ENCODE data around the gene ZNF423. TPM values are rescaled to one million over a fixed set of nuclear protein-coding genes. Genes with fewer than 3 reads are reported as not detected.

Gene ZNF423
- total RNA-seq, 1 experiment from 2014 or later = 0.49 TPM

DNA sequence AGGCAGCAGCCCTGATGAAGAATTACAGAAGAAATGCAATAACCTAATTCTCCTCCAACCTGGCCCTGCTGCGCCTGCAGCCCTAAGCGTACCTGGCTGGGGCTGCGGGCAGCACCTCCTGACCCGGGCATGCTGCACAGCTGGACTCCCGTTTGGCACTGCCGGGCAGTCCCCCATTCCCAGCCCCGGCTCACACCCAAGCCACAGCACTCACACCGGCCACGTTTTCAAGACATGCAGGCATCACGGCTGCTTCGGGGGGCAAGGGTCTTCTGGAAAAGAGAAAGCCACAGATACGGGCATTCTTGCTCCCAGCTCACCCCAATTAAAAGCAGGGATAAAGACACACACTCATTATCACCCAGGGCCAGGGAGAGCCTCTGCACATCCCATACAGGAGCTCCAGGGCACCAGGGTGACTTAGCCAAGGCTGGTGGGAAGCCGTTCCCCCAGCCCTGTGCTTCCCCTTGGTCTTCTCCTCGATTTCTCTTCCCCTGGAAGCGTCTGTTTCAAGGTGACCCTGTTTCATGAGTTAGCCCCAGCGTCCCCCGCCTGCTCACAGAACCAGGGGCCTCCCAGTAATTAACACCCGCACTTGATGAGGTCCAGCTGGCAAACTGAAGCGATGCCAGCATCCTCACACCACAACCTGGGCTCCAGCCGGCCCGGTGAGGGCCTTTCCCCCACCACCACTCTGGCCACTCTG, 265.6 kb downstream of the ZNF423 start:
- intact Hi-C loops (cut with micrococcal nuclease; ENCODE audit: unreplicated experiment) = loop anchor here (5.0 kb wide), 2 partner anchors 98 to 183 kb away; no protein-coding TSS in a partner anchor
- H3K9me3 ChIP-seq (ENCODE audit: control insufficient read depth, insufficient read depth, low read depth, low read length) = no peaks in the 10 kb centered on the region
- H3K4me3 ChIP-seq (ENCODE audit: low read depth in 2 of 2, low read length in 2 of 2) = no peak overlapping the region
- no peak overlapping the region for H3K27ac ChIP-seq (ENCODE audit: low read length)
- TF ChIP-seq TCF7L2 (IDR thresholded peaks at IDR 0.05; ENCODE audit: low read depth, low read length) = no peak
- TF ChIP-seq CTCF (IDR thresholded peaks at IDR 0.05) = no peak
- no peak for TF ChIP-seq POLR2AphosphoS5 (IDR thresholded peaks at IDR 0.05; ENCODE audit: low read depth, low read length)
- TF ChIP-seq, protein P1, sequence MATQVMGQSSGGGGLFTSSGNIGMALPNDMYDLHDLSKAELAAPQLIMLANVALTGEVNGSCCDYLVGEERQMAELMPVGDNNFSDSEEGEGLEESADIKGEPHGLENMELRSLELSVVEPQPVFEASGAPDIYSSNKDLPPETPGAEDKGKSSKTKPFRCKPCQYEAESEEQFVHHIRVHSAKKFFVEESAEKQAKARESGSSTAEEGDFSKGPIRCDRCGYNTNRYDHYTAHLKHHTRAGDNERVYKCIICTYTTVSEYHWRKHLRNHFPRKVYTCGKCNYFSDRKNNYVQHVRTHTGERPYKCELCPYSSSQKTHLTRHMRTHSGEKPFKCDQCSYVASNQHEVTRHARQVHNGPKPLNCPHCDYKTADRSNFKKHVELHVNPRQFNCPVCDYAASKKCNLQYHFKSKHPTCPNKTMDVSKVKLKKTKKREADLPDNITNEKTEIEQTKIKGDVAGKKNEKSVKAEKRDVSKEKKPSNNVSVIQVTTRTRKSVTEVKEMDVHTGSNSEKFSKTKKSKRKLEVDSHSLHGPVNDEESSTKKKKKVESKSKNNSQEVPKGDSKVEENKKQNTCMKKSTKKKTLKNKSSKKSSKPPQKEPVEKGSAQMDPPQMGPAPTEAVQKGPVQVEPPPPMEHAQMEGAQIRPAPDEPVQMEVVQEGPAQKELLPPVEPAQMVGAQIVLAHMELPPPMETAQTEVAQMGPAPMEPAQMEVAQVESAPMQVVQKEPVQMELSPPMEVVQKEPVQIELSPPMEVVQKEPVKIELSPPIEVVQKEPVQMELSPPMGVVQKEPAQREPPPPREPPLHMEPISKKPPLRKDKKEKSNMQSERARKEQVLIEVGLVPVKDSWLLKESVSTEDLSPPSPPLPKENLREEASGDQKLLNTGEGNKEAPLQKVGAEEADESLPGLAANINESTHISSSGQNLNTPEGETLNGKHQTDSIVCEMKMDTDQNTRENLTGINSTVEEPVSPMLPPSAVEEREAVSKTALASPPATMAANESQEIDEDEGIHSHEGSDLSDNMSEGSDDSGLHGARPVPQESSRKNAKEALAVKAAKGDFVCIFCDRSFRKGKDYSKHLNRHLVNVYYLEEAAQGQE (IDR thresholded peaks at IDR 0.05; ENCODE audit: insufficient read depth in 1 of 2, low read depth in 2 of 2, low read length in 1 of 2) = no peak
- no peak for TF ChIP-seq SIN3A (IDR thresholded peaks at IDR 0.05; ENCODE audit: borderline replicate concordance, insufficient read depth, low read depth, low read length)
- ATAC-seq = no peak
- no TSS peak for BruUV-seq (replicated peaks)
- CTCF ChIA-PET = no interaction called here
- no peak for DNase-seq (ENCODE audit: low read depth, low spot score)
- POLR2A ChIA-PET = no interaction called here
- H3K27me3 ChIP-seq (ENCODE audit: control insufficient read depth, insufficient read depth, low read length) = no peaks in the 10 kb centered on the region; the same call in 1 of the 2 replicates
- in situ Hi-C loops (cut with HindIII; ENCODE audit: low pct_unique_long_range_greater_than_20kb, low sequenced_read_pairs) = no loop called here
- no peaks in the 10 kb centered on the region for H3K36me3 ChIP-seq (ENCODE audit: control insufficient read depth, insufficient read depth, low read length)
- no peaks in the 10 kb centered on the region for H3K4me1 ChIP-seq (ENCODE audit: control insufficient read depth, insufficient read depth, low read length)

DNA sequence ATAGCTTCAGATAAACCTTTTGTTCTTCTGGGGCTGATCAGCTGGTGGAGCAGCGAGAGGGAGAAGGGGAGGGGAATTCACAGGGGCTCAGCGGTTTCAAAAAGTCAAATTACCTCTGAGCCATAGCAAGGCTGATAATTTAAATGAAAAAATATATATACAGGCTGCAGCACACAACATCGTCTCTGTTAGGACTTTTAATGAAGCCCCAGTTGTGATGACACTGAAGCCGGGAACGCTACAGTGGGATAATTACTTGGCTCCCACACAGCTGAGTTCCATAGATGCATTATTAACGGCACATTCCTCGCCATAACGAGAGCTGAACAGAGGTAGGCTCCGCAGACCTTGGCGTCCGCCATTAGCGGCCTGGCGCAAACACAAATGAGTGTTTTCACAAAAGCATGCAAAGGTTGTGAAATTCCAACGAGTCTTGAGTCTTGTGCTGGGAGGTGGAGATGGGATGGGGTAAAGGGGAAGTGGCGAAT, 266.3 kb downstream of the ZNF423 start:
- ChIA-PET POLR2A (interaction anchor here (0.7 kb wide), 1 partner anchor 13 kb away, joined by 3 read pairs; no protein-coding TSS in a partner anchor), CTCF (no interaction called here)
- Histone ChIP-seq H3K9me3 (ENCODE audit: control insufficient read depth, insufficient read depth, low read depth, low read length) (no peaks in the 10 kb centered on the region), H3K4me3 (ENCODE audit: low read depth in 2 of 2, low read length in 2 of 2) (no peak overlapping the region), H3K27me3 (ENCODE audit: control insufficient read depth, insufficient read depth, low read length) (no peaks in the 10 kb centered on the region; the same call in 1 of the 2 replicates), H3K36me3 (ENCODE audit: control insufficient read depth, insufficient read depth, low read length) (no peaks in the 10 kb centered on the region), H3K27ac (ENCODE audit: low read length) (no peak overlapping the region), H3K4me1 (ENCODE audit: control insufficient read depth, insufficient read depth, low read length) (no peaks in the 10 kb centered on the region)
- in situ Hi-C loops (cut with HindIII; ENCODE audit: low pct_unique_long_range_greater_than_20kb, low sequenced_read_pairs) = no loop called here
- ATAC-seq (no peak), DNase-seq (ENCODE audit: low read depth, low spot score) (no peak)
- no peak for TF ChIP-seq POLR2AphosphoS5 (IDR thresholded peaks at IDR 0.05; ENCODE audit: low read depth, low read length)
- TF ChIP-seq CTCF (IDR thresholded peaks at IDR 0.05) = no peak
- no peak for TF ChIP-seq TCF7L2 (IDR thresholded peaks at IDR 0.05; ENCODE audit: low read depth, low read length)
- TF ChIP-seq SIN3A (IDR thresholded peaks at IDR 0.05; ENCODE audit: borderline replicate concordance, insufficient read depth, low read depth, low read length) = no peak
- TF ChIP-seq, protein P1 (IDR thresholded peaks at IDR 0.05; ENCODE audit: insufficient read depth in 1 of 2, low read depth in 2 of 2, low read length in 1 of 2) = no peak
- intact Hi-C loops (cut with micrococcal nuclease; ENCODE audit: unreplicated experiment) = loop anchor here (5.0 kb wide), 2 partner anchors 97 to 182 kb away; no protein-coding TSS in a partner anchor
- no TSS peak for BruUV-seq (replicated peaks)
